ENCODE data around the gene RAPGEF1.
"Not testable (repeated sequence)": the region's sequence is repeated elsewhere in the genome, so short reads cannot be mapped to it uniquely, and the experiment has no call there.

DNA sequence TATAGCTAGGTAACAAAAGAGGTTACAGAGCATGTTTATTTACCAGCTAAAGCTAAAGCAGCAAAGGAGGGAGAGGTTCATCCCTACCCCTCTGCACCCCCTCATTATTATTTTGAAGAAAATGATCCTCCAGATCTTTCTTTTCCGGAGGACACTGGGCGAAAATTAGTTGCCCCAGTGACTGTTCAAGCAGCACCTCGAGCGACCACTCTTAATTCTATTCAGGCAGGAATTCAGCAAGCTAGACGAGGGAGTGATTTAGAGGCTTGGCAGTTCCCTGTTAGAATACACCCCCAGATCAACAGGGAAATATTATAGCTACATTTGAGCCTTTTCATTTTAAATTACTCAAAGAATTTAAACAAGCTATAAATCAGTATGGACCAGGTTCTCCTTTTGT lies 58.8 kb downstream of the RAPGEF1 start:
- not testable (repeated sequence) for TF ChIP-seq POLR2A (IDR thresholded peaks at IDR 0.05)
- TF ChIP-seq, protein P1, sequence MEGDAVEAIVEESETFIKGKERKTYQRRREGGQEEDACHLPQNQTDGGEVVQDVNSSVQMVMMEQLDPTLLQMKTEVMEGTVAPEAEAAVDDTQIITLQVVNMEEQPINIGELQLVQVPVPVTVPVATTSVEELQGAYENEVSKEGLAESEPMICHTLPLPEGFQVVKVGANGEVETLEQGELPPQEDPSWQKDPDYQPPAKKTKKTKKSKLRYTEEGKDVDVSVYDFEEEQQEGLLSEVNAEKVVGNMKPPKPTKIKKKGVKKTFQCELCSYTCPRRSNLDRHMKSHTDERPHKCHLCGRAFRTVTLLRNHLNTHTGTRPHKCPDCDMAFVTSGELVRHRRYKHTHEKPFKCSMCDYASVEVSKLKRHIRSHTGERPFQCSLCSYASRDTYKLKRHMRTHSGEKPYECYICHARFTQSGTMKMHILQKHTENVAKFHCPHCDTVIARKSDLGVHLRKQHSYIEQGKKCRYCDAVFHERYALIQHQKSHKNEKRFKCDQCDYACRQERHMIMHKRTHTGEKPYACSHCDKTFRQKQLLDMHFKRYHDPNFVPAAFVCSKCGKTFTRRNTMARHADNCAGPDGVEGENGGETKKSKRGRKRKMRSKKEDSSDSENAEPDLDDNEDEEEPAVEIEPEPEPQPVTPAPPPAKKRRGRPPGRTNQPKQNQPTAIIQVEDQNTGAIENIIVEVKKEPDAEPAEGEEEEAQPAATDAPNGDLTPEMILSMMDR (IDR thresholded peaks at IDR 0.05 in 8 of 11, conservative IDR thresholded peaks at IDR 0.05 in 3 of 11) = not testable (repeated sequence)

All from spleen (tissue), 7 donors.